NCI-H526 treated with DMSO at 0.1 percent for 48 hours (cell line): ENCODE results near the gene DYNAP.
A peak's percentile ranks its signal among the peaks of the same experiment; 100 is the strongest.

Source experiments
- DNase-seq: peaks from one replicate; lab custom pipeline; 2025; lab: John Stamatoyannopoulos, UW

DYNAP gene, protein sequence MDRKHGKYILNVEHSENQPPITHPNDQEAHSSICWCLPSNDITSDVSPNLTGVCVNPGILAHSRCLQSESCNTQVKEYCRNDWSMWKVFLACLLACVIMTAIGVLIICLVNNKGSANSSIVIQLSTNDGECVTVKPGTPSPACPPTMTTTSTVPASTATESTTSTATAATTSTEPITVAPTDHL

DNA sequence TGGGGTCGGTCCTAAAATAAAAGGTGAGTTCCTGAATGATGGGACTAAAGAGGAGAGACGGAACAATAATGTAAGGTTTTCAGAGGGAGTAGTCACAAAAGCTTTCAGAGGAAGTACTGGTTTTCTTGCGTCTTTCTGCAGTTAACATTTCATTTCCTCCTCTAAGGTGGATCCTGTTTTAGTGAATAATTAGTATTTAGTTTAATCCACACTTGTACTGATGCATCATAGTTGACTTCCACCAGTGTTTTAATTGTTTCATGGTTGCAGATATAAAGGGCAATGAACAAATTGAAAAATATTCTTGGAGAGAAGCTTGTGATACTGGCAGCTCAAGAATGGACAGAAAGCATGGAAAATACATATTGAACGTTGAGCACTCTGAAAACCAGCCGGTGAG is at the start of gene DYNAP:
Gene DYNAP, plus strand, starts transcription at position 301 of the 400 bp plus-strand sequence. Its CDS starts 38 bp downstream, at position 339.
- DNase-seq: no peak

DNA sequence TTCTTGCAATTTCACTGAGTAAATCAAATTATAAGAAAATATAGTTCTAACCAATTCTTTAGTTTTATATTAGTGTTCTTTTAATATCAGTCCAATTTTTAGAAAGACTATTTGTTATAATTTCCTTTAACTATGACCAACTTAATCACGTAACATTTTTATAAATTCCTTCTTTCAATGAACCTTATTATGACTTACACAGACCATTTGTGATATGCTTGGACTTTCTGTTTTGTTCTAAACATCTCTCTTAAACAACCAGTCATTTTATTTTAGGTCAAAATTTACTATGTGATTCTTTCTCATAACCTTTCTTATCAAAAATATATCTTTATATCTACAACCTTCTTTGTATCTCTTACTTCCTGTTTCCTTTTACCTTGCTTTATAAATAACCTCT is 39.5 kb upstream of the DYNAP start:
- no peak for DNase-seq

DNA sequence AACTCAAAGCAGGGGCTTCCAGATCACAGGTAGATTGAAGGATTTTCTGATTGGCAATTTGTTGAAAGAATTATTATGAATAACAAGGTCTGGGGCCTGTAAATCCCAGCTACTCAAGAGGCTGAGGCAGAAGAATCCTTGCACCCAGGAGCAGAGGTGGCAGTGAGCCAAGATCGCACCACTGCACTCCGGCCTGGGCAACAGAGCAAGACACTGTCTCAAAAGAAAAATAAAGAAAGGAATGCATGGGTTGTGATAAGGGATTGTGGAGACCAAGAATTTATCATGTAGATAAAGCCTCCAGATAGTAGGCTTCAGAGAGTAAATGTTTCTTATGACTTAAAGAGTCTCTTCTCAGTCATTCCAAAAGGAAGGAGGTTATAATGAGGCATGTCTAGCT is 35.8 kb upstream of the DYNAP start:
- no peak for DNase-seq

DNA sequence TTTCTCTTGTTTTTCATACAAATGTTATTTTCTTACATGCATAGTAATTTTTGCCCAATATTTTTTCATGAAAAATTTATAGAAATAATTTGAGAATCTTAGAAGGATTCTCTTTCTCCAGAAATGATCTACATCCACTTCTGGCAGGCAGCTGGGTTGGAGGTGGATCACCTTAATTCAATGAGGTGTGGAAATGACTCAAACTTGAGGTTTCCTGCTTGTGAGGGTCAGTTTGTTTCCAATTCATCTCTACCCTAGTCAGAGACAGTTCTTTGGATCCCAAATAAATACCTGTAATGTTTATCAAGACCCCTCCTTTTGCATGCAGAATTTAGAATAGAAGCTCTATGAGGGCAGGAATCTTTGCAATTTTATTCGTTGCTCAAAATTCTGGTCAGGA is 35.0 kb upstream of the DYNAP start:
- DNase-seq: no peak

DNA sequence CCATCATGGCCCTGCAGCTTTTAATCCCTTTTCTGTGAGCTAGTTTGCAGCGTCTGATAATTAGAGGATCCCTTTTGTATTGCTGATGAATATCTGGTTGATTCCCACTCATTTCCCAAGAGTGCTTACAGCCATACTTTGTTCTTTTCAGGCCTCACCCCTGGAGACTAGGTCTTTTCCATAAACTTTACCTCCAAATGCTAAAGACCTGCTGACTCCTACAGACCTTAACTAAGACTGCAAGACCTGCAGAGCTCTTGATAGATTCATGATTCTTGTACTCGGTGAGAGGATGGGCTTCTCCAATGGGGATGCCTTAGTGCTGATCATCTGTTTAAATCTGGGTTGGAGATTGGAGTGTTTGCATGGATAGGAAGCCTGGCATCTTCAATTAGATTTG is 33.1 kb upstream of the DYNAP start:
- no peak for DNase-seq

DNA sequence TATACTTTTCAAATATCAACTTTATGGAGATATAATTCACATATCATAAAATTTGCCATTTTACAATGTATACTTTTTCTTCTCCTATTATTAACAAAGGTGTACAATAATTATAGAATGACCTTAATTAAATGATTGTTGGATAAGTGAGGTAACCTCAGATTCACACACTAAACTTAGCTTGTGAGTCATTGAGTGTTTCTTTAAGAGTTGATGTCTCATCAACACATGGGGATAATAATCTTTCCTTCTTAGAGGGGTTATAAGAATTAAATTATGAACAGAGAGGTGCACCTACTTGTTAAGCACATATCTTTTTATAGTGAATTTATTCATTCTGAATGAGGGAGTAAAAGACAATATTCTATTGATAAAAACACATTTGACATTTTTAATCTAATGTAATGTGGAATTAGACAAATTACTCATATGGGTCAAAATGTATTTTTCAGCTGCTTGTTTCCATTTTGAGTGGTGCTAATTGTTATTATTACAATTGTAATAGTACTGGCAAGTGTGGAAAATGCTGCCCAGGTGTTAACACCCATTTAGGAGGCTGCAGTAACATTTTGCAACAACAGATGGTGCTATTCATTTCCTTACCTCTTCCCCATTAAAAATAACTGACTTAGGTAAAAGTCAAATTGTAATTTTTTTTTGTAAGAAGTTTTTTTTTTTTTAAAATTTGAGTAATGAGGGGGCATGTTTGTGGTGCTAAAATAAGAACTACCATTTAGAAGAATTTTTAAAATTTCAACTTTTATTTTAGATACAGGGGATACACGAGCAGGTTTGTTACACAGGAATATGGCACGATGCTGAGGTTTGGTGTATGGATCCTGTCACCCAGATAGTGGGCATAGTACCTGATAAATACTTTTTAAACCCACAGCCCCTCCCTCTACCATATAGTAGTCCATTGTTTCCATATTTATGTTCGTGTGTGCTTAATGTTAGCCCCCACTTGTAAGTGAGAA is 32.1 kb upstream of the DYNAP start:
- no peak for DNase-seq

DNA sequence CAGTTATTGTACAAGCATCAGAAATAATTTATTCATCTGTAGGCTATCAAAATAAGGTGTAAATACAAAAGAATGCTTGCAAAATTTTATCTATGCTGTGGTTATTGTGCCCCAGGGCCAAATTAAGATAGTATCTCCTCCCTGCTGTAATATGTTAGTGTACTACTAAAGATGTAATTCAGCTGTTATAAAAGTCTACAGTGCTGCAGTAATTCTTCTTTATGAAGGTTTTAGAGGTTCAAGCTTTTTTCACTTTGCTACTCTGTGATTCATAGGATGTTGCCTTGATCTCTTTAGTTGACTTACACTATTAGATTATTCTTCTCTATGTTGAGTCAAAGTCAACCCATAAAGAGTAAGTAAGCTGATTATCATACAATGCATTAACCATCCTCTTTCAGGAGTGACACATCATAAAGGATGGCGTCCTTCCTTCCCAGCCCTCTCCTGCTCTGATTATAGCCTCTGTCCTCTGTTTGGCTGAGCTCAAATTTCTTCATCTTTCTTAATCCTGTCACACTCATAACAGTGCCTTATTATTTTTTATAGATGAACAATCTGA is 29.3 kb upstream of the DYNAP start:
- no peak for DNase-seq

DNA sequence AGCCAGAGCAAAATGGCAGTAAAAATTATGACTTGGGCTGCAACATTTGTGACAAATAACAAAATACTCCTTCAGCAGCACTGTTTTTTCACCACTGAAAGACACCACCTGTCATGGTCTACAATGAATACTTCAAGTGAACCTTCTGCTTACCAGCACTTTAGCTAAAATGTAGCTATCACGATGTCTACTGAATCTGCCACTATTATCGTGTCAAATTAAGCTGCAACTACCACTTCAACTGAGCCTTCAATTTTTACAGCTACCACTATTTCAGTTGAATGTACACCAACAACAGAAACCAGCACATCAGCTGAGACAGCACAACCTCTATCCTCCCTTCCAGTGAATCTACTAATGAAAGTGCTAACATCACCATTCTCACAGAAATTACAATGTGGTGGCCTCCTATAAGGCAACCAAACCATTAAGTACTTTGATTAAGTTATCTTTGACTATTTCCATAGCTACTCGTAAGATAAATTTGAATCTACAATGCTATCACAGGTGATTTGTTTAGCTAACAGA is 10.8 kb upstream of the DYNAP start:
- DNase-seq: no peak

DNA sequence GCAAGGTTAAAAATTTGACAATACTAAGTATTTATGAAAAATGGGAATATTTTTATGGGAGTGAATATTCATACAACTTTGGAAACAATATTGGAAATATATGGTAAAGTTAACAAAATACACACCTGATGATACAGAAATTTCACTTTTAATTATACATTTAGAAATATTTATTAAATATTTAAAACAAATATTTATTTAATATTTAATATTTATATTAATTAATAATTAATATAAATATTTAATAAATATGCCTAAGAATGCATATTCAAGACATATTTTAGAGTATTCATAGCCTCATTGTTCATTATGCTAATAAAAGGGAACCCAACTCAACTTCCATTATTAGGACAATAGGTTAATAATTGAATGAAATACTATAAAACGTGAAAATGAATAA is 7.0 kb upstream of the DYNAP start:
- no peak for DNase-seq

DNA sequence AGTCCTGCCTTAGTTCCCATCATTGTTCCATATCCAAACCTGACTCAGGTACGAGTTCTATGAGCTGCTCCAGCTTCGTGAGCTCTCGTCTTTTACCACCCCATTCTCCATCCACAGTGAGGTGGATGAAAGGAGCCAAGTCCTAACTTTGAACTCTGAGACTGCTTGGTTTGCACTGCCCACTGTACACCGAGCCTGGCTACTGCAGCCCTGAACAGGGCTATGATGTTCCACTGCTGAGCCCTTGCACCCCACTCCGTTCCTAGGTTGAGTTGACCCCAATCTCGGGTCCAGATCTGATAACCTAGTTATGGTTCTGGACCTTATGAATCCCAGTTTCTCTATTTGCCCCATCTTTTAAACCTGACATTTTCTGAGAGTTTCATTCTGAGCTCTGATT is 5.3 kb upstream of the DYNAP start:
- DNase-seq: no peak

DNA sequence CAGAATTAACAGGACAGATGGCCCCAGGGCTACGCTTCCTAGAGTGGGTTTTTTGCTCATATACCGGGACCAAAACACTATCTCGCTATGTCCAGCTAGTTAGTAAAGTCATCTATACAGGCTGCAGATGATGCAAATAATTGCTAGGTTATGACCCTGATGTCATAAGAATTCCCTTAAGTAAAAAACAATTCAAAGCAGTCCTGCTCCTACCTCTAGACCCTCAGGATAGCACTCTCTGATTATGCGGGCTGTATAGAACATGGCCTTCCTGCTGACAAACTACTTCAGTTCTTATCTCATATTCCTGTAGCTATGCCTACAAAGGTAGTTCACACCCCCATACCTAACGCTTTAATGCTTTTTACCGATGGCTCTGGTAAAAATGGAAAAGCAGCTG is 13.2 kb downstream of the DYNAP start:
- no peak for DNase-seq

DNA sequence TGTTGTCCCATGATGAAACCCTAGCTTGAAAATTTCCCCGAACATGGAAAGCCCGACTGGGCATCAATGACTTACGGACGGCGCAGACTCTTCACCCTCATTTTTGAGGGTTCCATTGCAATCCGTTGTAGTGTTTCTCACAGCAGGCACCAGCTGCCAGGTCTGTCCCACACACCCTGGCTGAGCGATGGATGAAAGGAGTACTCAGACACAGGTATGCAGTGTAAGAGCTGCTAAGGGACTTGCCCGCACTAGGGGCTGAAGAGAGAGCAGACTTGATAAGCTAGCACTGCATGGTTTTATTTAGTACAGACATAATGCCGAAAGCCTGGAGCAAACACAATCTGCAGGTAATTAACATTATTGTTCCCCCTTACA is 15.8 kb downstream of the DYNAP start:
- DNase-seq: no peak

DNA sequence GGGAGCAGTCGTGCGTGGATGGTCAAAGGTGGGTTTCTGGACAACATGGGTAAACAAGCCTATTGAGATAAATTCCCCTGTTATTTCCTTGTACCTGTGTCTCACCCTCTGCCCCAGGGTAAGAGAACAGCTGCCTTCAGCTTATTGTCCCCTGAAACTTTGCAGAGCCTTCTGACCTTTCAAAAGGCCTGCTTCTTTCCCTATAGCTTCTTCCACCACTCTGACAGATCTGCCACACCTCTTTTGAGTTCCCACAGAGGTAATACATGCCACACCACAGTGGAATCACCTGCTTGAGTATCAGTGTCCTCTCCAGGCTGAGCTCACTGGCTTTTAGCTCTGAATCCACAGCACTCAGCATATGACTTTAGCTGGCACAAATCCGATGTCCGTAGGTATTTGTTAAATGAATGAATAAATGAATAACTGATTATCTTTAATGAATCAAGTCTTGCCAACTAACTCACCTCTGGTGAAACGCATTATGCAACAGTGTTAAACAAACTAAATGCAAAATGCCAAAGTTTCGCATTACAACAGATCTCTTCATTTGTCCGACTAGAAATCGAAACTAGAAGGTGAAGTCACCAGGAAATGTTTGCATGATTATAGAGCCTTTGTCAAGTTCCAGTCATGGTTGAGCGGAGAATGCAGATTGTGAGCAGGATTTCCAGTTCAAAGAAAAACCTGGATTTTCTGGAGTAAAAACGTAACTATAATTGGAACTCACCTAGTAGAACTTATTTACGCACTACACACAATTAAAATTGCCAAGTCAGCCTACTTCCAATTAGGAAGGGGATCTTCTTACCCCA is 16.4 kb downstream of the DYNAP start:
- peak; percentile 40 for DNase-seq

DNA sequence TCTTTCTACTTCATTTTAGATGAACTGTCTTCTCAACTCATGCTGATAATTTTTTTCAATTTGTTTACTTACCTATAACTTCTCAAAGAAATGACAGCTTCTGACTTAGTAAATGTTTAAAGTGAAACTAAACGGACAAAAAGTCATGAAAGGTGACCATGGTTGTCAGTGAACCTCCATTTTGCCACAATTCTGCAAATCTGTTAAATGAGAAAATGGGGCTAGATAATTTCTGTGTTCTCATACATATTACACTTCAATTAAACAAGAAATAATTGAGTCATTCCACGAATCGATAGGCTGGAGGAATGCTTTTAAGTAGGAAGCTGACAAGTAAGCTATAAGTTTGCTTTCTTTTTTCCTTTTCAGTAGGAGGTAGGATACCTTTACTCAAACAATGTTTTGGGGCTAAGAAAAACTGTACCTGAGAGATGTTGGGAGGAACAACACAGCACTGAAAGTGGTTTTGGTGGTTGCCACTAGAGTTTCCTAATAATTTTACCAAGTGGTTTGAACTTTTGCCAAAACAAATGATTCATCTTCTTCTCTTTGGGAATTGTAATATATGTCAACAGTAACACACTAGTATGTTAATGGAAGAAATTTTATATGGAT is 17.1 kb downstream of the DYNAP start:
- DNase-seq: no peak

DNA sequence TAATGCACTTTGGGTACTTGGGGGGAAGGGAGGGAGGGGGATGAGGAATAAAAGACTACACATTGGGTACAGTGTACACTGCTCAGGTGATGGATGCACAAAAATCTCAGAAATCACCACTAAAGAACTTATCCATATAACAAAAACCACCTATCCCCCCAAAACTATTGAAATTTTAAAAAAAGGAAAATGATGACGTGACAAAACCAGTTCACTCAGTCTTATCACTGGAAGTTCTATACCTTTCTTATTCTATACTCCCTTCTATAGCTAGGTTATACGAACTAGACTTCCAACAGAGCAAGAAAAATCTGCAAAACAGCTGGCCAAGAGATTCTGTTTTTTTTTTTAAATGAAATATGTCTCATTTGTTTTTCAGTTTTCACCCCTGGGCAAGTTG is 20.8 kb downstream of the DYNAP start:
- no peak for DNase-seq

DNA sequence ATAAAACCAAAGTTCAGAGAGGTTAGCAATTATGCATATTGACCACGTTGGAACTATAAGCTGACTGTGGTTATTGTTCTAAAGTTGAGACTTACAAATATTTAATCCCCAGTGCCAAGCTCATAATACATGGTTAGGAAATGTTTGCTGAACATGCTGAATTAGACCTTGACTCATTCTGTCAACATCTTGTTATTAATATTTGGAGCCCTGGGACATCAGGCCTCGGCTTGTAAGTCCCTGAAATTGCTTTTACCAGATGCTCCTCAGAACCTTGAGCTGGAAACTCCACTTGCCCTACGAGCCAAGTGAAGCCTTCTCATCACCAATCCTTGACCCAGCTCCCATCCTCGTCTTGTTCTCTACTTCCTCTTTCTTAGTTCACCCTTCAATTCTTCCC is 21.2 kb downstream of the DYNAP start:
- no peak for DNase-seq

DNA sequence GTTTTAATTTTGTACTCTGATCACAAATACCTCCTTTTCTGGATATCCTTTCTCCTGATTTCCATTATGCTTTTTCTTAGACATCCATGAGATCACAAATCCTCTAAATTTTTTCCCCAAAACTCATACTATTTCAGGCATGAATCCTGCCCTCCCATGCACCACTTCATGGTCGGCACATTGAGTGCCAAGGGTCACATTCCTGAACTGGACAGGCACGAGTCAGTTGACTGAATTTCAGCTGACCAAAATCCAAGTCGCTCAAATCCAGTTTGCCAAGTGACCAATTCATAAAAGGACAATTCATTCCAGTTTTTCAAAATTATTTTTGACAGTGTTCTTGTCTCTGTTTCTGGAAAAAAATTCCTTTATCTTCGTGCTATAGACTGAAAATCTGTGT is 22.1 kb downstream of the DYNAP start:
- no peak for DNase-seq

DNA sequence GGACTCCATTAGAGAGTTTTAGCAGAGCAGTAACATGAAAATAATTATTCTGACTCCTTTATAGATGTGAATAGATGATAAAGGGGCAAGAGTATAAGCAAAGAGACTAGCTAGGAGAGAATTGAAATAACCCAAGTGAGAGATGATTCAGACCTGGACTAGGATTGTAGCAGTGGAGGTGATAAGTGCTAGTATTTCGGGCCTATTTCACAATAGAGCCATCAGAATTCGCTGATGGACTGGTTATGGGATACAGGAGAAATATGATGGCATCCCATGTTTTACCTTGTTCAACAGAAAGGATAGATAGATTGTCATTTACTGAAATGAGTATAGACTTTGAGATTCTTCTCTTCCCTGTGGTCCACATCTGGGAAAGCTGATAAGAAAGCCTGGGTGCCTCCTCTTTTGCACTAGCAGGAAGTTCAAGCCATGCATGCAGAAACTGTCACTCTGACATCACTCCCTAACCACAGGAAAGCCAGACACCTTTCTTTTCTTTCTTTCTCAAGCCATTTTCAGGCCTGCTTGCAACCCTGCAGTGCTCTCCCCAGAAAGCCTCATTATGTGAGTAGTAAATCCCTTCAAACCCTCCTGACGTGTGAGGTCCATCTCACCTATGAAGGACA is 25.3 kb downstream of the DYNAP start:
- no peak for DNase-seq

DNA sequence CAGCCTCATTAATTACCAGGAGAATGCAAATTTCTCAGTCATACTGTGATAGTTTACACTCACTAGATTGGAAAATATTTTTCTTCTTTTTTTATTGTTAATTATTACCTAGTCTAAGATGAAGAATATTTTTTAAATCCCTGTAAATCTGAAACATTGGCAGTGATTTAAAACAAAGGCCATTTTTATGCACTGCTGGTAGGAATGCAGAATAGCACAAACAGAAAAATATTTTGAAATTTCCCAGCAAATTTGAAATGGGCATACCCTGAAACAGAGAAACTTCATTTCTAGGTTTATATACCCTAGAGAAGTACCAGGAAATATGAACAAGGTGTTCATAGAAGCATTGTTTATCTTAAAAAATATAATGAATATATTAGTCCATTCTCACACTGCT is 31.0 kb downstream of the DYNAP start:
- DNase-seq: no peak

DNA sequence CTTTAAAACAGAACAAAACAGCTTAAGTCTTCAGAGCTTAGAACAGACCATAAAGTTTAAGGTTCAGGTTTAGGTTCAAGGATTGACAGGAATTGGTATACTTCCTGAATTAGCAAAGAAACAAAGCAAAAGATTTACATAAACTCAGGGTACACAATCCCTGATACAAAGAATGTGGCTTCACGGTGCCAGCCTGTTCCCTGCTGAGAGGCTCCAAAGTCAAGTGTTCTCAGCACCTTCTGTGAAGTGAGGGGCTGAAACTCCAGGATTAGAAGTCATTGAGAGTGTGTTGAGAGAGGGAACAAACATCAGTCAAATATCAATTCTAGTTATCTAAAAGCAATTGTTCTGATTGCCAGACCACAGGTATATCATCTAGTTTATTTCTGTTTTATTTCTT is 35.7 kb downstream of the DYNAP start:
- DNase-seq: no peak

DNA sequence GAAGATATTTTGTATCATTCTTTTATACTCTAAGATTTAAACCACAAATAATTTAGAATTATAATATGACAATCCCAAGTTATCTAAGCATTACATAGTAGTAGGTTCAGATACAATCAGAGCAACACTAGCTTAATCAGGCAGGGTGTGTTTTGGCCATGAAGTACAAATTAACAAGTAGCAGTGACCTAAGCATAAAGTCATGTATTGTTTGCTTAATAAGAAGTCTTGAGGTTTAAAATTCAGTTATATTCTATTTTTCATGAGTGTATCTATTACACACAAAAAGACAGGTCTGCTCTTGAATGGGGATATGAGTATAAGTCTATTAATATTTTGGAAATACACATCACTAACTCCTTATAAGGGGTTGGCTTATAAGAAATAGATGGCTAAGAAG is 39.9 kb downstream of the DYNAP start:
- DNase-seq: no peak
